T1000 (cell line): ENCODE results near the gene OR11A1.

Source experiments
- DNase-seq: peaks from one replicate; lab custom pipeline; 2025; ENCODE audit warnings: mixed read lengths; lab: John Stamatoyannopoulos, UW

The OR11A1 gene

GRCh38 chr6:29388533-29388932 lies 68.3 kb downstream of the OR11A1 start:
- no peak for DNase-seq

- DNase-seq = no peak
These were observed 80.9 kb downstream of the OR11A1 start for GRCh38 chr6:29376003-29376402.
